Astrocyte (in vitro differentiated cells and primary cell): ENCODE measurements around the gene OR56B4. TPM values are rescaled to one million over a fixed set of nuclear protein-coding genes. Genes with fewer than 3 reads are reported as not detected.

Experiments used
- DNase-seq: peaks from one replicate; pipeline ENCODE4 v3.0.0-alpha.2; 2010; ENCODE audit warnings: low read depth
- FAIRE-seq: peaks from 2 replicates; lab custom pipeline; 2011; peaks lifted over from hg19 to GRCh38; lab: Jason Lieb, UNC
- H2AFZ ChIP-seq: 2 replicates; pipeline ENCODE4 v1.6.0; 2012; ENCODE audit warnings: low read depth, low read length, inconsistent platforms
- H3K27ac ChIP-seq: 2 replicates; pipeline ENCODE4 v1.5.1; 2011; ENCODE audit warnings: low read depth, low read length, inconsistent platforms
- H3K27me3 ChIP-seq: 2 replicates; pipeline ENCODE4 v1.6.0; 2011; ENCODE audit warnings: low read length, inconsistent platforms; ENCODE audit not compliant: insufficient read depth
- H3K36me3 ChIP-seq: 2 replicates; pipeline ENCODE4 v1.5.1; 2011; ENCODE audit warnings: low read length, inconsistent platforms; ENCODE audit not compliant: insufficient read depth
- H3K4me1 ChIP-seq: 2 replicates; pipeline ENCODE4 v1.5.1; 2011; ENCODE audit warnings: low read length, inconsistent platforms; ENCODE audit not compliant: insufficient read depth
- H3K4me2 ChIP-seq: 2 replicates; pipeline ENCODE4 v1.6.0; 2012; ENCODE audit warnings: low read length, inconsistent platforms
- H3K4me3 ChIP-seq: 2 replicates; pipeline ENCODE4 v1.5.1; 2011; ENCODE audit warnings: low read depth, mild to moderate bottlenecking, low read length, inconsistent platforms; ENCODE audit not compliant: insufficient read depth
- H3K79me2 ChIP-seq: 2 replicates; pipeline ENCODE4 v1.6.0; 2012; ENCODE audit warnings: mild to moderate bottlenecking, low read length, inconsistent platforms; ENCODE audit not compliant: insufficient read depth
- H3K9ac ChIP-seq: 2 replicates; pipeline ENCODE4 v1.6.0; 2012; ENCODE audit warnings: mild to moderate bottlenecking, low read length, inconsistent platforms
- H3K9me3 ChIP-seq: 2 replicates; pipeline ENCODE4 v1.5.1; 2012; ENCODE audit warnings: low read depth, mild to moderate bottlenecking, low read length, inconsistent platforms; ENCODE audit not compliant: insufficient read depth
- H4K20me1 ChIP-seq: 2 replicates; pipeline ENCODE4 v1.6.0; 2012; ENCODE audit warnings: low read length, inconsistent platforms; ENCODE audit not compliant: insufficient read depth
- H3K27ac Mint-ChIP-seq: one replicate; pipeline ENCODE4 v1.8.0; 2021; ENCODE audit warnings: mild to moderate bottlenecking, mixed read lengths; ENCODE audit not compliant: unreplicated experiment
- H3K27me3 Mint-ChIP-seq: one replicate; pipeline ENCODE4 v1.8.0; 2021; ENCODE audit warnings: low read depth, mixed read lengths; ENCODE audit not compliant: unreplicated experiment
- H3K36me3 Mint-ChIP-seq: one replicate; pipeline ENCODE4 v1.8.0; 2021; ENCODE audit warnings: low read depth, mixed read lengths; ENCODE audit not compliant: unreplicated experiment
- H3K4me1 Mint-ChIP-seq: one replicate; pipeline ENCODE4 v1.8.0; 2021; ENCODE audit warnings: low read depth, mixed read lengths; ENCODE audit not compliant: unreplicated experiment
- H3K4me3 Mint-ChIP-seq: one replicate; pipeline ENCODE4 v1.8.0; 2021; ENCODE audit warnings: mild to moderate bottlenecking, moderate library complexity, mixed read lengths; ENCODE audit not compliant: unreplicated experiment
- H3K9me3 Mint-ChIP-seq: one replicate; pipeline ENCODE4 v1.8.0; 2021; ENCODE audit warnings: mild to moderate bottlenecking, mixed read lengths; ENCODE audit not compliant: unreplicated experiment
- CTCF ChIP-seq: IDR thresholded peaks from 2 replicates; pipeline ENCODE4 v1.5.1; 2011; ENCODE audit warnings: low read depth, mild to moderate bottlenecking, inconsistent platforms, low read length, moderate library complexity; ENCODE audit not compliant: insufficient read depth
- EZH2 ChIP-seq: IDR thresholded peaks from 2 replicates; pipeline ENCODE4 v1.6.1; 2012; ENCODE audit warnings: mild to moderate bottlenecking, low read length, inconsistent platforms; ENCODE audit not compliant: insufficient read depth
- total RNA-seq: library from RNA; stranded (reverse); gene quantifications from 2 replicates; pipeline ENCODE4 v1.2.1, GENCODE V29; 2021

OR56B4 gene
- total RNA-seq, 1 donor from 2014 or later, result not detected

- FAIRE-seq (no peak), DNase-seq (no peak)
- H3K79me2 ChIP-seq, result no peaks in the 10 kb centered on the region
- no peaks in the 10 kb centered on the region for H4K20me1 ChIP-seq
- H3K27ac ChIP-seq, result no peak overlapping the region
- no peaks in the 10 kb centered on the region for H3K36me3 Mint-ChIP-seq
- no peaks in the 10 kb centered on the region for H3K9me3 ChIP-seq
- H2AFZ ChIP-seq, result no peak overlapping the region
- H3K27ac Mint-ChIP-seq, result no peak overlapping the region
- H3K9ac ChIP-seq, result no peak overlapping the region
- TF ChIP-seq EZH2, result no peak
- no peak for TF ChIP-seq CTCF
- no peaks in the 10 kb centered on the region for H3K27me3 Mint-ChIP-seq
- no peak overlapping the region for H3K4me3 ChIP-seq
- no peaks in the 10 kb centered on the region for H3K4me1 ChIP-seq
- H3K4me3 Mint-ChIP-seq, result no peak overlapping the region
- no peak overlapping the region for H3K4me2 ChIP-seq
- H3K27me3 ChIP-seq, result no peaks in the 10 kb centered on the region
- H3K4me1 Mint-ChIP-seq, result peaks cover 9% of the 10 kb centered on the region
- peaks cover 5% of the 10 kb centered on the region for H3K9me3 Mint-ChIP-seq
- H3K36me3 ChIP-seq, result no peaks in the 10 kb centered on the region
Observed at GRCh38 chr11:6152126-6152525, 44.6 kb downstream of the OR56B4 start.

GRCh38 chr11:6156628-6157359, 49.3 kb downstream of the OR56B4 start:
- H3K9me3 Mint-ChIP-seq, result no peaks in the 10 kb centered on the region
- no peak for FAIRE-seq
- H3K4me2 ChIP-seq, result no peak overlapping the region
- no peaks in the 10 kb centered on the region for H3K27me3 ChIP-seq
- H3K4me1 Mint-ChIP-seq, result peaks cover 9% of the 10 kb centered on the region
- no peaks in the 10 kb centered on the region for H3K4me1 ChIP-seq
- no peak overlapping the region for H3K4me3 ChIP-seq
- no peak for TF ChIP-seq CTCF
- TF ChIP-seq EZH2, result no peak
- no peaks in the 10 kb centered on the region for H3K27me3 Mint-ChIP-seq
- no peak overlapping the region for H3K9ac ChIP-seq
- H3K4me3 Mint-ChIP-seq, result no peak overlapping the region
- H4K20me1 ChIP-seq, result no peaks in the 10 kb centered on the region
- no peaks in the 10 kb centered on the region for H3K79me2 ChIP-seq
- no peaks in the 10 kb centered on the region for H3K9me3 ChIP-seq
- H3K36me3 Mint-ChIP-seq, result no peaks in the 10 kb centered on the region
- H3K27ac ChIP-seq, result no peak overlapping the region
- H2AFZ ChIP-seq, result no peak overlapping the region
- no peak overlapping the region for H3K27ac Mint-ChIP-seq
- no peaks in the 10 kb centered on the region for H3K36me3 ChIP-seq
- no peak for DNase-seq

Other genes with a start within 250 kb of the OR56B4 start
- not detected in 2 replicates for gene OR52E8, start 250.0 kb upstream of the OR56B4 start, total RNA-seq
- gene OR52E4, start 227.1 kb upstream of the OR56B4 start, total RNA-seq, result not detected in 2 replicates
- gene OR52E5, start 214.5 kb upstream of the OR56B4 start, total RNA-seq, result not detected in 2 replicates
- not detected in 2 replicates for gene OR56A3, start 165.4 kb upstream of the OR56B4 start, total RNA-seq
- not detected in 2 replicates for gene OR56A5, start 139.2 kb upstream of the OR56B4 start, total RNA-seq
- not detected in 2 replicates for gene OR52L1, start 120.7 kb upstream of the OR56B4 start, total RNA-seq
- gene OR56A4, start 100.7 kb upstream of the OR56B4 start, total RNA-seq, result not detected in 2 replicates
- not detected in 2 replicates for gene OR56A1, start 76.9 kb upstream of the OR56B4 start, total RNA-seq
- gene OR52B2, start 62.6 kb downstream of the OR56B4 start, total RNA-seq, result not detected in 2 replicates
- gene OR52W1, start 91.5 kb downstream of the OR56B4 start, total RNA-seq, result not detected in 2 replicates
- not detected in 2 replicates for gene C11orf42, start 97.9 kb downstream of the OR56B4 start, total RNA-seq
- gene FHIP1B, start 127.0 kb downstream of the OR56B4 start, total RNA-seq, result 18.2 and 19.6 TPM in 2 replicates
- 0.16 and 0.31 TPM in 2 replicates for gene CNGA4, start 131.4 kb downstream of the OR56B4 start, total RNA-seq
- 1.8 and 7.6 TPM in 2 replicates for gene CCKBR, start 152.2 kb downstream of the OR56B4 start, total RNA-seq
- 51.0 and 57.3 TPM in 2 replicates for gene CAVIN3, start 212.8 kb downstream of the OR56B4 start, total RNA-seq